Ascending aorta (tissue), 2 donors: ENCODE measurements around the gene GRIA4. TPM values are rescaled to one million over a fixed set of nuclear protein-coding genes. Genes with fewer than 3 reads are reported as not detected.

Experiments
- DNase-seq, 2 donors: peaks; one replicate each; pipeline ENCODE4 v3.0.0-alpha.2; 2019; ENCODE audit warnings: low spot score in 2 of 2
- H3K27ac ChIP-seq, 2 donors: fragments of 200-600 bp; sonication (generic); one replicate each; pipeline ENCODE4 v1.5.1; 2016 to 2017; ENCODE audit warnings: mild to moderate bottlenecking in 1 of 2
- H3K27me3 ChIP-seq: fragments of 200-600 bp; sonication (generic); one replicate; pipeline ENCODE4 v1.5.1; 2017
- H3K36me3 ChIP-seq, 2 donors: fragments of 200-600 bp; sonication (generic); one replicate each; pipeline ENCODE4 v1.5.1; 2016
- H3K4me1 ChIP-seq, 2 donors: fragments of 200-600 bp; sonication (generic); one replicate each; pipeline ENCODE4 v1.5.1; 2016 to 2017; ENCODE audit warnings: mild to moderate bottlenecking in 1 of 2
- H3K4me3 ChIP-seq, 2 donors: fragments of 200-600 bp; sonication (generic); one replicate each; pipeline ENCODE4 v1.5.1; 2016 to 2017; ENCODE audit warnings: mild to moderate bottlenecking in 1 of 2
- H3K9me3 ChIP-seq, 2 donors: fragments of 200-600 bp; sonication (generic); one replicate each; pipeline ENCODE4 v1.5.1; 2016
- CTCF ChIP-seq, 3 experiments: fragments of 200-600 bp in 2 of 3; fragments of 450-650 bp in 1 of 3; sonication (generic) in 2 of 3; IDR thresholded peaks; one replicate each; pipeline ENCODE4 v1.5.1; 2016 to 2019; ENCODE audit warnings: antibody characterized with exemption in 3 of 3, mild to moderate bottlenecking in 1 of 3, moderate library complexity in 1 of 3
- intact Hi-C: fragments of 100-400 bp; cut with DNase I; formaldehyde crosslinking; loops from one replicate; pipeline ENCODE4 v1.15.1; 2023
- total RNA-seq: library from RNA; depleted of rRNA; stranded (reverse); fragments of >200 nt; gene quantifications from one replicate; pipeline ENCODE4 v1.1.0, GENCODE V29; 2016

Gene GRIA4
- total RNA-seq, 1 donor from 2014 or later, result not detected

- Histone ChIP-seq H3K36me3 (no peaks in the 10 kb centered on the region), H3K27me3 (no peaks in the 10 kb centered on the region), H3K27ac (no peak overlapping the region), H3K4me1 (no peaks in the 10 kb centered on the region), H3K4me3 (no peak overlapping the region), H3K9me3 (no peaks in the 10 kb centered on the region)
- intact Hi-C loops, result no loop called here
- TF ChIP-seq CTCF (IDR thresholded peaks at IDR 0.05), result no peak
- DNase-seq, result no peak
These were observed 91.2 kb downstream of the GRIA4 start for GRCh38 chr11:105701098-105701497.

GRCh38 chr11:105705786-105706530 is 96.1 kb downstream of the GRIA4 start:
- Histone ChIP-seq H3K4me3 (no peak overlapping the region), H3K9me3 (no peaks in the 10 kb centered on the region), H3K27me3 (no peaks in the 10 kb centered on the region), H3K27ac (no peak overlapping the region), H3K4me1 (no peaks in the 10 kb centered on the region), H3K36me3 (no peaks in the 10 kb centered on the region)
- no peak for TF ChIP-seq CTCF (IDR thresholded peaks at IDR 0.05)
- DNase-seq, result no peak
- intact Hi-C loops, result loop anchor here (5.0 kb wide), 1 partner anchor 641 kb away; no protein-coding TSS in a partner anchor

- H3K27me3 ChIP-seq, result no peaks in the 10 kb centered on the region
- H3K4me3 ChIP-seq, result no peak overlapping the region
- no peaks in the 10 kb centered on the region for H3K4me1 ChIP-seq
- no peak overlapping the region for H3K27ac ChIP-seq
- H3K9me3 ChIP-seq, result no peaks in the 10 kb centered on the region
- DNase-seq, result no peak
- intact Hi-C loops, result no loop called here
- no peak for TF ChIP-seq CTCF (IDR thresholded peaks at IDR 0.05)
- H3K36me3 ChIP-seq, result no peaks in the 10 kb centered on the region
These were observed 103.2 kb downstream of the GRIA4 start for GRCh38 chr11:105713106-105713505.

- Histone ChIP-seq H3K4me3 (no peak overlapping the region), H3K4me1 (no peaks in the 10 kb centered on the region), H3K27me3 (no peaks in the 10 kb centered on the region), H3K36me3 (no peaks in the 10 kb centered on the region), H3K9me3 (no peaks in the 10 kb centered on the region), H3K27ac (no peak overlapping the region)
- intact Hi-C loops, result no loop called here
- no peak for TF ChIP-seq CTCF (IDR thresholded peaks at IDR 0.05)
- DNase-seq, result no peak
These were observed 103.8 kb downstream of the GRIA4 start for GRCh38 chr11:105713696-105714095.

- Histone ChIP-seq H3K27me3 (no peaks in the 10 kb centered on the region), H3K9me3 (no peaks in the 10 kb centered on the region), H3K4me1 (no peaks in the 10 kb centered on the region), H3K36me3 (no peaks in the 10 kb centered on the region), H3K4me3 (no peak overlapping the region), H3K27ac (no peak overlapping the region)
- no peak for TF ChIP-seq CTCF (IDR thresholded peaks at IDR 0.05)
- intact Hi-C loops, result no loop called here
- DNase-seq, result no peak
These were observed 108.8 kb downstream of the GRIA4 start for GRCh38 chr11:105718641-105719040.
